GM18907 (cell line): ENCODE measurements around the gene TRIM66.

Experiments used
- ATAC-seq: cut with Tn5 transposase; IDR thresholded peaks from one replicate; pipeline ENCODE4 v1.9.1; 2021; ENCODE audit warnings: mild to moderate bottlenecking, moderate library complexity; ENCODE audit not compliant: unreplicated experiment

TRIM66 gene, protein sequence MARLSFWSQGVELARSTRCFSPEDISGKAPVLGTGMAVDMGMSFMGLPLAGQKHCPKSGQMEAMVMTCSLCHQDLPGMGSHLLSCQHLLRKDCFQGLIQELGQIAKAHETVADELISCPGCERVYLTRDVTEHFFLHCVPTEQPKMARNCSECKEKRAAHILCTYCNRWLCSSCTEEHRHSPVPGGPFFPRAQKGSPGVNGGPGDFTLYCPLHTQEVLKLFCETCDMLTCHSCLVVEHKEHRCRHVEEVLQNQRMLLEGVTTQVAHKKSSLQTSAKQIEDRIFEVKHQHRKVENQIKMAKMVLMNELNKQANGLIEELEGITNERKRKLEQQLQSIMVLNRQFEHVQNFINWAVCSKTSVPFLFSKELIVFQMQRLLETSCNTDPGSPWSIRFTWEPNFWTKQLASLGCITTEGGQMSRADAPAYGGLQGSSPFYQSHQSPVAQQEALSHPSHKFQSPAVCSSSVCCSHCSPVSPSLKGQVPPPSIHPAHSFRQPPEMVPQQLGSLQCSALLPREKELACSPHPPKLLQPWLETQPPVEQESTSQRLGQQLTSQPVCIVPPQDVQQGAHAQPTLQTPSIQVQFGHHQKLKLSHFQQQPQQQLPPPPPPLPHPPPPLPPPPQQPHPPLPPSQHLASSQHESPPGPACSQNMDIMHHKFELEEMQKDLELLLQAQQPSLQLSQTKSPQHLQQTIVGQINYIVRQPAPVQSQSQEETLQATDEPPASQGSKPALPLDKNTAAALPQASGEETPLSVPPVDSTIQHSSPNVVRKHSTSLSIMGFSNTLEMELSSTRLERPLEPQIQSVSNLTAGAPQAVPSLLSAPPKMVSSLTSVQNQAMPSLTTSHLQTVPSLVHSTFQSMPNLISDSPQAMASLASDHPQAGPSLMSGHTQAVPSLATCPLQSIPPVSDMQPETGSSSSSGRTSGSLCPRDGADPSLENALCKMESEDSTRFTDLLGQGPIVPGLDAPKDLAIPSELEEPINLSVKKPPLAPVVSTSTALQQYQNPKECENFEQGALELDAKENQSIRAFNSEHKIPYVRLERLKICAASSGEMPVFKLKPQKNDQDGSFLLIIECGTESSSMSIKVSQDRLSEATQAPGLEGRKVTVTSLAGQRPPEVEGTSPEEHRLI (N-terminal part only)

DNA sequence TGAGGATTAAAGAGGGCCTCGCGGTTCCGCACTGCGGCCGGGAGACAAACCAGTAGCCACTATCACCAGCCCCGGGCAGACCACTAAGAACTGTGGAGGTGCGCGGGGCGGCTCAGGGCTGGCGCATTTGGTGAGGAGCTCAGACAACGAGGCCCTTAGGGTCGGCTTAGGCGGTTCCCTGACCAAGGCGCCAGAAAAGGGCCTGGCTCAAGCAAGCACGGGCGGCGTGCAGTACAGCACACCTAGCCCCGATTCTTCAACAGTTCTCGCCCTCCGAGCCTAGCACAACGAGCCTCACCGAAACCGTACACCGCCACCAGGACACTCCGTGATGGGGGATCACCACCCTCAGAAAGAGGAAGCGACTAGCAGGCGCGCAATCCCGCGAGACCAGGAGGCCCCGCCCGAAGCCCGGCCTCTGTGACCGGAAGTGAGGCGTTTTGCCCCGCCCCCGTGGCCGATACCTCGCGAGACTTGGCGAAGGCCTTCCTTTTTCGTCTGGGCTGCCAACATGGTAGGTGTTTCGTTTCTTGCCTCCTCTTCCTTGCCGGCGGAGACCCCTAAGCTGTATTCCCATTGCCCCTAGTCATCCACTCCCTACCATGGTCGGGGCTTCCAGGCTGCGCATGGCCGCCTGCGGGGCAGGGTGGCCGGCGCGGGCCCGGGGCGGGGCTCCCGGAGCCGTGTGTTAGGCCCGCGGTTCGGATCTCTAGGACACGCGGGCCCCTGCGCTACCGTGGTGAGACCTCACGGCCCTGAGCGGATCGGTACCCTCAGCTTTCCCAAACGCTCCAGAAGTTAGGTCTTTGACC, at the start of gene TRIM66, which contains the start of gene RPL27A:
Gene TRIM66, minus strand, starts transcription at position 363 of the 812 bp plus-strand sequence. CDS start 10,391 bp downstream, outside the sequence.
Gene RPL27A, plus strand, starts transcription at position 490 of the 812 bp plus-strand sequence. Its CDS starts 22 bp downstream, at position 512.
- ATAC-seq: peak; percentile 95

DNA sequence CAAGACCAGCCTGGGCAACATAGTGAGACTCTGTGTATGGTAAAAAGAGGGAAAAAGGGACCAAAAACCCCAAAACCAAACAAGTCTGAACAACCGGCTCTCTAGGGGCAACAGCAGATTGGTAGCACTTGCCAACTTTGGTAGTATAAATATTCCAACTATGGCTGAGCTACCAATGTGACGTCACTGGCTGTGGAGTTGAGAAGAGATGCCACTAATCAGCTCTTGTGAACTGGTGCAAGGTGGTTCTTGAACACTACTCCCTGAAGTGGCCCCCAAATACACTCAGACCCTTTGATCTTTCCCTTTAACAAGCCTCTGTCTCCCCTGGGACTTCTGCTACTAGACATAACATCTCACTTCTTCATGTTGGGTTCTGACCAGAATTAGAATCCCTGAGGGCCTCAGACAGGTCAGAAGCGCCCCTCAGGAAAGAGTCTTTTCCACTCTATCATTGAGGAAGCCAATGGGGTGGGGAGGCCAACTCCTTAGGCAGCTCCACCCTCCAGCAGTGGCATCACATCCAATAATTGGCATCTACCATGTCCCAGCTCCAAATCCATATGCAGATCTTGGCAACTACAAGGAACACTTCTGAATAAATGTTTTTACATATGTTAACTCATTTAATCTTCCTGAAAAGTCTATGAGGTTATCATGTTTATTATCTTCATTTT, 49.3 kb upstream of the TRIM66 start:
- no peak for ATAC-seq

DNA sequence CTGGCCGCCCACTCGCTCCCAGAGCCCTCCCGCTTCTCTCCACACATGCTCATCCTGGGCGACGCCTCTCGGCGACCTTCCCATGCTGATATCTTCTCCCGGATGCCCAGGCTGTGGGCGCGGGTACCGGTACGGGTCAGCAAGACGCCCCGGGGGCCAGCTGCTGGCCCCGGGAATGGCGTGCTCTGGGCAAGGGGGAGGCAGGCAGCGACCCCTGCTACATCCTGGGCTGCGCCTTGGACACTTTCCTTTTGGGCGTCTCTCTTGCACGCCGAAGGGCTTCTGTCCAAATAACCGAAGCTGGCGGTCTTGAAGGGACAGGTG, 48.2 kb upstream of the TRIM66 start:
- no peak for ATAC-seq

DNA sequence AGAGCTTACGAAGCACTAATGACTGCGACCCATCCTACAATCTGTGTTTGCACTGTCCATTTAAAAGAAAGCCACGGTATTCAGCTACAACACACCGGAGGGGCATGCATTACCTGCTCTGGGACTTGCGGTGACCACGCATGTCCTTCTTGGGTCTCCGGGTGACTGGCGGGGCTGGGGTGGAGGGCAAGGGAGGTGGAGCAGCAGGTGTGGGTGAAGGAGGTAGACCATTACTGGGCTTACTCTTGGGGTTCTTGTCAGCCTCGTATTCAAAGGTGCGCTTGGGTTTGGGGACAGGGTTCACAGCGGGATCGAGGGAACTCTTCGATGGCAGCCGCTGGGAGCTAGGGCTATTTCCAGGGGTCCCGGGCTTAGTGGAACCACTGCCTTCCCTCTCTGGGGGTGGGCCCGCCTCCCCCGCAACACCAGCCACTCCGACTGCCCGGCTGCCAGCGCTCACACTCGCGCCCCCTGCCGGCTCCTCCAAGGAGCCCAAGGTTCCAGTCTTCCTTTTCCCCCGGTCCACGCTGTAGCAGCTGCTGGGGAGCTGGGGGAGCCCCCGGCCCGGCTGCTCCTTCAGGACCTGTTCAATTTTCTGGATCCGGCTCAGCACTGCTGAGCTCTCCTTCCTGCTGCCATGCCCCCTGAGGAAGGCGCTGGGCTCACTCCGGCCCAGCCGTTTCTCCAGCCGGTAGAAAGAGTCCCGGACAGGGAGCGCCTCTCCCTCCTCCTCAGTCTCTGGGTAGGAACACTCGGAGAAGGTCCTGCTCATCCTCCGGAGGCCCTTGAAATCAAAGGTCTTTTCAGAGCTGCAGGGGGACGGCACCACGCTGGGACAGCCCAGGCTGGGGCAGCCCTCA, 47.6 kb upstream of the TRIM66 start:
- no peak for ATAC-seq

DNA sequence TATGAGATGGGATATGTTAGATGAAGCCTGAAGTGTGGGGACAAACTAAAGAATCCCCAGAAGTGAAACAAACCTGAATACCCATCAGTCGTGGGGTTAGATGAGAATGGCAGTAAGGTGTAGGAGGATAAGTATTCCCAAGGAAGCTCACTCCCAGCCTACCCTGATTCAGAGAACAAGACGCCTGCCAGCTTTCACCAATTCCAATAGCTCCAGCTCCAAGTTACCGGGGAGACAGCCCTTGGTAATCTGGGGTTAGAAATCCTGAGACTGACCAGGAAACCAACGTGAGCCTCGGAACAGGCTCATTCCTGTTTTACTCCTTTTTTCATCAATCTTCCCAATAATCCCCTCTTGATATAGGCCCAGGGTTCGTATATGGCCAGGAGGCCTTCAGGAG, 46.6 kb upstream of the TRIM66 start:
- no peak for ATAC-seq

DNA sequence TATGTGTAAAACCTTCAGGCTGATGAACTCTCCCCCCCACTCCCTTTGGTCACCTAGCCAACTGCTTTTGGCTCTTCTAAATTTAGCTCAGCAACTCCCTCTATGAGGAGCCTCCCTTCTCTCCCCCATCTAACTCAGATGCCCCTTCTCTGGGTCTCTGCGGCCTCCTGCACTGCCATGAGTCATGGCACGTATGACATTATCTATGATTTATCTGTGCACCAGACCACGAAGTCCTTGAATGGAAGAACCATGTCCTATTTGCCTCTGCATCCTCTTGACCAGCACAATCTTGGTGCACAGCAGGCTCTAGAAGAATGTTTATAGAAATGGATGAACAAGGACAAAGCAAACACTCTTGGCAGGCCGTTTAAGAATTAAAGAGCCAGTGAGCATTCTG, 46.1 kb upstream of the TRIM66 start:
- no peak for ATAC-seq

DNA sequence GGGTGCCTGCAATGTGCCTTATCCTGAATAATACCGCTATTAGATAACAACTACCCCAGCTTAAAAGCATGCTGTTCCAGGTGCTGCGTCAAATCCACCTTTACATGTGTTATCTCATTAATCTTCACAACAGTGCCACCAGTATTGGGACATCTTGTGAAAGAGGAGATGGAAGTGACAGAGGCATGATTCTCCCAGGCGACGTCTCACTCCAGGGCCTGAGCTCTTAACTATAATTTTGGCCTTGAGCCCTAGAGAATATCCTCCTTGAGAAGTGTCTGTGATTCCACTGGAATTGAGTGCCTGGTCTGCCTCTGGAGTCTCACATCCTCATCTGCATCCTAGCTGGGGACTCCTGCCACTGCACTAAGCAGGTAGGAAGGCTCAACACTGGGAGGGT, 43.9 kb upstream of the TRIM66 start:
- no peak for ATAC-seq

DNA sequence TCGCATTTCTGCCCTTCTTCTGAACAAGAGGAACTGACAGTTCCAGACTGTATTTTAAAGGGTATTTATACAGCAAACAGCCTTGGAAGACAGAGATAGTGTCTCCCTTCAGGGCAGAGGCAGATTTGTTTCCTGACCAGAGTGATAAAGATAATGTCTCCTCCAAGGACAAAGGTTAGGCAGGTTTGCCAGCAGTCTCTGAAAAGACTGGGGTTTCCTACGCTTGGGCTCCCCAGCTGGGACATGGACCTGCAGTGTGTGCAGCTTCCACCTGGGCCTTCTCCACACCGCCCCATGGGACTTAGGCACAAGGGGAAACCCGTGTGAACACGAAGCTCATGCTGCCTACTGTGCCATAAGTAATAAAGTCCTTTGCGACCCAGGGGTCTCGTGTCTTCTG, 42.2 kb upstream of the TRIM66 start:
- ATAC-seq: no peak

DNA sequence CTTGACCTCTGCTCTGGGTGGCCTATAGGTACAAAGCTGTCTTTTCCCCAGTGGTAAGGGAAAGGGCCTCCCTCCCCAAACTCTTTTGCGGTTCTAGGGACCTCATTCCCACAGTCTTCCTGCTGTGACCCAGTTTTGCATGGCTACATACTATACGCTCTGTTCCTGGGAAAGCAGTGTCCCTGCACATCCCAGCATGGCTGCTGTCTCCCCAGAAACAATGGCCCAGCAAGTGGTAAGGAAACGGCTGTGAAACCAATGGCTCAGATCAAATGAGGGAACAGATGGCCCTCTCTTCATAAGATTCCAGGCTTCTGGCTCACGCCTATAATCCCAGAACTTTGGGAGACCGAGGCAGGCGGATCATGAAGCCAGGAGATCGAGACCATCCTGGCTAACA, 41.2 kb upstream of the TRIM66 start:
- no peak for ATAC-seq

DNA sequence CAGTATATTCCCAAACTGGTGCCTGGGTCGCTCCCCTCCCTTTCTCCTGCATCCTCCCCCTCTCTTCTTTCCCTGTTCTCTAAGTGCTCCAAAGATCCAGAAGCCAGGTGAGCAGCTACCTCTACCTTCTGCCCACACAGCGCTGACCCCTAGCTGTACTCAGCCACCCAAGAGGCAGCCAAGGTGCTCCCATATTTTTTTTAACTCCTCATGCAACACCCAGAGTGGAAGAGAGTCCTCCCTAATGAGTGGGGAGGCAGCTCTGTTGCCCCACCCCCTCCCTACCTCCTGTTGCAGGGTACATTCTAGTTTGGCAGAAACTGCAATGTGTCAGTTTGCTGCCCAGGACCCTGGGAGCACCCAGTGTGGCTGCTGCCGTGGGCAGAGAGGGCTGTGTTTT, 40.3 kb upstream of the TRIM66 start:
- ATAC-seq: no peak

DNA sequence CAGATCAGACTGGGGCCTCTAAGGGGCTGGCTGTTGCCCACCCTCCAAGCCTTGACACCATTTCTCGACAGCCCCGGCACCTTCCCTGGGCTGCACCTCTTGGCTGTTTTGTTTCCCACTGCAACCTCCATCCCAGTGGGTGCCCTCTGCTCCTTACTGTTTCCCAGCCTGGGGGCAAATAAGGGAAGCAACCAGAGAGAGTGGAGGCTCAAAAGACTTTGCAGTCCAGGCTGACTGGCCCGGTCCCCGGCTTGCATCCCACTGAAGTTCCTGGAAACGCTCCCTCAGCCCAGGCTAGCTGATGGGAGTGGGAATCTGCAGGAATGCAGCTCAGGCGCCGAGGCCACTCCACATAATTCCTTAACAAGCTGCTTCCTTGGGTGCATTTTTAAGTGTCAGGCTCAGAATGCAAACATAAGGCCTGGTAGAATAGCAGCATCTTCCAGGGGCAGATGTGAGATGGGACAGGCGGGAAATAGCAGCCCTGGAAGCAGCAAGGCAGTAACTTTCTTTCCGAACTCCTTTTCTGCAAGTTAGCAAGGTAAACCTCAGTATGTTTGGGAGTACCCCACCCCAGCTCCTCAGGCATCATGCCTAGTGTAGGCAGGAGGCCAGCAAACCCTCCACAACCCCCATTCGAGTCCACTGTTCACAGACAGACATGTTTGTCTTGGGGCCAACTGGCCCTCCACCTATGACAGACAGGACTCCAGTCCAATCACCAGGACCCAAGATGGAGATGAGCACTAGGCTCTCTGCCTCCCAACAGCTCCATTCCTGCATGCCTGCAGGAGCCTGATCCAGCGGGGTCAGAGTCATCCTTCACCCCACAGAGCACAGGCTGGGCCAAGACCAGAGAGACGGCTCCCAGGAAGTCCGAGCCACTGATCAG, 39.4 kb upstream of the TRIM66 start:
- ATAC-seq: no peak

DNA sequence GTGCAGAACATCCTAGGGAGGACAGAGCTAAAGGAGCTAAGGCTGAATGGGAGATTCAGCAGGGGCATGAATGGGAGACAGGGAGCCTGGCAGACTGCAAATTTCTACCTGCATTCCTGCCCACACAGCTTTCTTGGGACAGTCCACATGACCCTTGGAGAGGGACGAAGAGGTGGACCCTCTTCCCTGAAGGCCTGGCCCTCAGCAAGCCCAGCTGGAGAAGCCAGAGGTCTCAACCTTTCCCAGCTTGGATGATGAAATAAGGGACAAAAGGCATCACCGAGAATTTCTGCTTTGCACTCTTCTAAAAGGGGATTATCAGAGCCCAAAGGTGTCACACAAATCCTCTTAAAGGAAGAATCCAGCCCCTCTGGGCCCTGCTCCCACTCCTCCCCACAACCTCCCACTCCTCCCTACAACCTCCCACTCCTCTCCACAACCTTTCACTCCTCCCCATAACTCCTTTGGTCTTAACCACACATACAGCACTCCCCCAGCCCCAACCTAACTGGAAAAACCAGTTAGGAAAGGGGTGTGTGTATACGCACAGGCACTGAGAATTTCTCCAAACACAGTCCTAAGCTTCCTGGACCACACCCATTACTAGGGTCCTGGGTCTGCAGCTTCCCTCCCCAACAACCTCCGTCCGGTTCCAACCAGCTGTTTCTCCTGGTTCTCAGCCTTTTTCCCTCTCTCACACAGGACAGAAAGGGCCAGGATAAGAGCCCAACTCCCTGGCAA, 38.6 kb upstream of the TRIM66 start:
- ATAC-seq: no peak

DNA sequence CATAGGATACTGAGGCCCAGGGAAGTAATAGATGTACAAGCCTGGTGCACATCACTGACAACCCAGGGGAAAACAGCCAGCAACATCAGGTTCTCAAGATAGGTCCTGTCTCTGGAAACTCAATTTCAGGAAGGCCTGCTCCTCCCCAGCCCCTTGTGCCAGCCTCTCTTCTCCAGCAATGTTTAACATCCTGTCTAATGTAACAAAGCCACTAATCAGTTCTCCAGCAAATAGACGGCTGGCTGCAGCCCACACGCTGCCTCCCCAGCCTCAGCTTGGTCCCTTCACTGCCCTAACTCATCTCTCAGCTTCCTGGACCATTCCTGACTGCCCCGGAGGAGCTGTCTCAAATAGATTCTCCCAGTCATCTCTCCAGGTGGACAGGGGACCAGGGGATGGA, 37.9 kb upstream of the TRIM66 start:
- ATAC-seq: no peak

DNA sequence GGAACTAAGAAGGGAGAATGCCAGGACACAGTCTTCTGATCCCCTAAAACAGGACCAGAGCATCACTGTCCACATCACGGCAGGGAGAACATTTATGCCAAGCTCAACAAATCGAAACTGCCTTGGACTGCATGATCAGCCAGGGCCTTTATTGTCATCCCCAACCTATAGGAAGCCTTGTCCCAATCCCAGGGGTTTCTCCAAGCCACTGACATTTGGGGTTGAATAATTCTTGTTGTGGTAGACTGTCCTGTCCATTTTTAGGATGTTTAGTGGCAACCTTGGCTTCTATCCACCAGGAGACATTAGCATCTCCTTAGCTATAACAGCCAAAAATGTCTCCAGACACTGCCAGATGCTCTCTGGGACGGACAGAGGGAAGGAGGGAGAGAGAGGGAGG, 37.3 kb upstream of the TRIM66 start:
- ATAC-seq: no peak

DNA sequence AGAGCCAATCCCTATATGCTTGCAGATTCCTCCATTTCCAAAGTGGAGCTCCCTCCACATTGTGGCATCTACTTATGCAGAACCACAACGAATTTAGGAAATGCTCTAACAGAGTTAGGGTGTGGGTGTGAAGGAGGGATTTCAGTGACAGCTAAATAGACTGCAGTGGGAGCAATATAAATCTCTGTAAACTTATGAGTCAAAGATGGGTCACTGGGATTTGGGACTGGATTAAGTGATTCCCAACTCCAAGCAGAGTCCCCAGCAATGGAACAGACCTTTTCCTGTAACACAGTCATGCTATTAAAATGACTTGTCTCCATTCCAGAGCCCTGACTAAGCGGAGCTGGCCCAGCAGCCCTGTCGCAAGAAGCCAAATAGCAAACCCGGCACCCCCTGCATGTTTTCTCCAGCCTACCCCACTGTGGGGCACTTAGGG, 36.8 kb upstream of the TRIM66 start:
- ATAC-seq: no peak

DNA sequence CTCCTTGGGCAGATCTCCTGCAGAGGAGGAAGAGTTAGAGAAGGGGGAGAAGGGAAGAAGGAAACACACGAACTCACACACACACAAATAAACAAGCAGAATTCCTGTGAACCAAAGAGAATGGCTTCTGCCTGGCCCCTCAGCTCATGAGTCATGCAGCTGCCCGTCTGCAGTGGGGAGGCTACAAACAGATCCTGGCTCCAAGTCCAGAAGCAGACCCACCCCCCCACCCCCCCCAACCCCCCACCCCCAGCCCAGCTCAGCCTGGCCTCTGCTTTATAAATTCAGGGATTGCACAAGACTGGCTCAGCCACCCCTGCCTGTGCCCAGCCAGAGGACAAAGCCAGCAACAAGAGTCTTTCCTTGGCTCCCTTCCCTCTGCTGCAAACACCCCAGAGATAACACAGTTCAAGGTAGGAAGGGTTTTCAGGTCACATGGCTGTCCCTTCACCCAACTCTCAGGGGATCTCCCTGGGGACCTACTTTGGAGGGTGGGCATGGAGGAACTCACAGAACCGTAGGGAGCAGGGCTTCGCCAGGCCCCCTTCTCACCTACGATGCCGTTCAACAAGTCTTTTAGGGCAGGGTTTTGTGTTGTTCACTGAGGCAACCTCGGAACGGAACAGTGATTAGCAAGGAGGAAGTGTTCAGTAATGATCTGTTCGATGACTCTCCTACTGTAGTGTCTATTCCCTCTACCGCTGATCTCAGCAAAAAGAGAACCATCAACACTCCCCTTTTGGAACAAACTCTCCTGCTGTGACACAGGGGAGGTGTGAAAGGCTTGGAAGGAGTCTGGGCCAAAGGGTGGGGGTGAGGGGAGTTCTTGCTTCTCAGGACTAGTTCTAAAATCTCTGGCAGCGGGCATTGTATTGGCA, 35.6 kb upstream of the TRIM66 start:
- no peak for ATAC-seq

DNA sequence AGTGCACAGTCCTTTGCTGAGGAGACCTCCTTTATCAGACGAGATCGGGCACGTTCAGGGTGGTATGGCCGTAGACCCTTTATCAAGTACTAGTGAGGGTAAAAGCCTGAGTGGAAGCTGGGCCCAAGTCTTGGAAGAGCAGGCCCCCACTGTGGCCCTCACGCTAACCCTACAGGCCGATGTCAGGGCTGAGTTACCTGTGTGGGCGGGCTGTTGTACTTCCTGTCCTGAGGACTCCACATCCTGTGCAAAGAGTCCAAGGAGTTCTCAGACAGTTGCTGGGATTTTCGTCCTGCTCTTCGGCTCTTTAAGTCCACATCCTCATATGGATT, 35.0 kb upstream of the TRIM66 start:
- ATAC-seq: no peak
